SK-N-SH treated with all-trans-retinoic acid at 6 μM for 48 hours (cell line): ENCODE data around the gene USP24.

ENCODE experiments used
- ATAC-seq: fragments of 200-7000 bp; cut with Tn5 transposase; 3 replicates; pipeline ENCODE4 v1.9.1; 2020; ENCODE audit warnings: mild to moderate bottlenecking, moderate library complexity
- ARNTL ChIP-seq: fragments of 450-650 bp; formaldehyde crosslinking; IDR thresholded peaks from 2 replicates; pipeline ENCODE4 v1.5.0; 2020; ENCODE audit warnings: low read depth, mild to moderate bottlenecking, moderate library complexity, borderline replicate concordance
- BACH2 ChIP-seq: fragments of 250-450 bp; sonication (Bioruptor Pico); IDR thresholded peaks from 2 replicates; pipeline ENCODE4 v1.9.0; 2021; ENCODE audit warnings: mild to moderate bottlenecking, borderline replicate concordance
- CSDC2 ChIP-seq: fragments of 250-450 bp; sonication (Bioruptor Pico); IDR thresholded peaks from 2 replicates; pipeline ENCODE4 v1.5.0; 2020; ENCODE audit warnings: mild to moderate bottlenecking, moderate library complexity
- ESRRG ChIP-seq: fragments of 250-450 bp; sonication (Bioruptor Pico); IDR thresholded peaks from 2 replicates; pipeline ENCODE4 v1.6.1; 2021; ENCODE audit warnings: mild to moderate bottlenecking
- GLIS3 ChIP-seq: fragments of 250-450 bp; sonication (Bioruptor Pico); IDR thresholded peaks from 2 replicates; pipeline ENCODE4 v1.5.0; 2020; ENCODE audit warnings: mild to moderate bottlenecking, moderate library complexity
- ISL1 ChIP-seq: fragments of 250-450 bp; sonication (Bioruptor Pico); IDR thresholded peaks from 2 replicates; pipeline ENCODE4 v2.1.2; 2022; ENCODE audit warnings: mild to moderate bottlenecking, moderate library complexity
- OSR1 ChIP-seq: fragments of 250-450 bp; sonication (Bioruptor Pico); IDR thresholded peaks from 2 replicates; pipeline ENCODE4 v1.8.0; 2022; ENCODE audit warnings: moderate library complexity, mild to moderate bottlenecking, inconsistent platforms
- PPARA ChIP-seq: fragments of 250-450 bp; sonication (Bioruptor Pico); IDR thresholded peaks from 2 replicates; pipeline ENCODE4 v1.5.0; 2020; ENCODE audit warnings: mild to moderate bottlenecking, borderline replicate concordance
- RARB ChIP-seq: fragments of 250-450 bp; sonication (Bioruptor Pico); IDR thresholded peaks from 2 replicates; pipeline ENCODE4 v1.8.0; 2021; ENCODE audit warnings: mild to moderate bottlenecking, moderate library complexity
- SNAI2 ChIP-seq: fragments of 250-450 bp; sonication (Bioruptor Pico); IDR thresholded peaks from 2 replicates; pipeline ENCODE4 v1.5.0; 2020; ENCODE audit warnings: mild to moderate bottlenecking, moderate library complexity
- TCF4 ChIP-seq: fragments of 250-450 bp; sonication (Bioruptor Pico); IDR thresholded peaks from 2 replicates; pipeline ENCODE4 v1.8.0; 2021; ENCODE audit warnings: mild to moderate bottlenecking, moderate library complexity, borderline replicate concordance
- TOX ChIP-seq: fragments of 250-450 bp; sonication (Bioruptor Pico); IDR thresholded peaks from 2 replicates; pipeline ENCODE4 v1.8.0; 2021; ENCODE audit warnings: mild to moderate bottlenecking, moderate library complexity, borderline replicate concordance
- ZC3H10 ChIP-seq: fragments of 250-450 bp; sonication (Bioruptor Pico); IDR thresholded peaks from 2 replicates; pipeline ENCODE4 v1.5.1; 2021; ENCODE audit warnings: mild to moderate bottlenecking, moderate library complexity
- ZFP3 ChIP-seq: fragments of 250-450 bp; sonication (Bioruptor Pico); IDR thresholded peaks from 2 replicates; pipeline ENCODE4 v1.5.0; 2020; ENCODE audit warnings: mild to moderate bottlenecking, moderate library complexity
- ZFP30 ChIP-seq: fragments of 450-650 bp; formaldehyde crosslinking; IDR thresholded peaks from 2 replicates; pipeline ENCODE4 v1.5.0; 2022; ENCODE audit warnings: mild to moderate bottlenecking, moderate library complexity
- ZNF565 ChIP-seq: fragments of 450-650 bp; formaldehyde crosslinking; conservative IDR thresholded peaks from 2 replicates; pipeline ENCODE4 v1.5.0; 2020; ENCODE audit warnings: low read depth, mild to moderate bottlenecking, moderate library complexity
- ZNF70 ChIP-seq: fragments of 450-650 bp; formaldehyde crosslinking; IDR thresholded peaks from 2 replicates; pipeline ENCODE4 v1.5.0; 2020; ENCODE audit warnings: mild to moderate bottlenecking, moderate library complexity
- ZNF8 ChIP-seq: fragments of 450-650 bp; formaldehyde crosslinking; IDR thresholded peaks from 2 replicates; pipeline ENCODE4 v1.5.0; 2020; ENCODE audit warnings: mild to moderate bottlenecking, moderate library complexity
- TF ChIP-seq, protein P1 (sequence below): fragments of 250-450 bp; sonication (Bioruptor Pico); IDR thresholded peaks from 2 replicates; pipeline ENCODE4 v1.8.0; 2021; ENCODE audit warnings: low read depth, mild to moderate bottlenecking, moderate library complexity, borderline replicate concordance
- TF ChIP-seq, protein P2 (sequence below): fragments of 250-450 bp; sonication (Bioruptor Pico); IDR thresholded peaks from 2 replicates; pipeline ENCODE4 v1.5.1; 2021; ENCODE audit warnings: mild to moderate bottlenecking, moderate library complexity
- TF ChIP-seq, protein P3 (sequence below): fragments of 250-450 bp; sonication (Bioruptor Pico); IDR thresholded peaks from 2 replicates; pipeline ENCODE4 v1.5.0; 2020; ENCODE audit warnings: mild to moderate bottlenecking, moderate library complexity
- TF ChIP-seq, protein P4 (sequence below): fragments of 250-450 bp; sonication (Bioruptor Pico); IDR thresholded peaks from 2 replicates; pipeline ENCODE4 v1.8.0; 2020; ENCODE audit warnings: mild to moderate bottlenecking, moderate library complexity, borderline replicate concordance
- TF ChIP-seq, protein P5 (sequence below): fragments of 250-450 bp; sonication (Bioruptor Pico); IDR thresholded peaks from 2 replicates; pipeline ENCODE4 v1.5.1; 2020; ENCODE audit warnings: low read depth, mild to moderate bottlenecking, moderate library complexity

USP24 gene

DNA sequence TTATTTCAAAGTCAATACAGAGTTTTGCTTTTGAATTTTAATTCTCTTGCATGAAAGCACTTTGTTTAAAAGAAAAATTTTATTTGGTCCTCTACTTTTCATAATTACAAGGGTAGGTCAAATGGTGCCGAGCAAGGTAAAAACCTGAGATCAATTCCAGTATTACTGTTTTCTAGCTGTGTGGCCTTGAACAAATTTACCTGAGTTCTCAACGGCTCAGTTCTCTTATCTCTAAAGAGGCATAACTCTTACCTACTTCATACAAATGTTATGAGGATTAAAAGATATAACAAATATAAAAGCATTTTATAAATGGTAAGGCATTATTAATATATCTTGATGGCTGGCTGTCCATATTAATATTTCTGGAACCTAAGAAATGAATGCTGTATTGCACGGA lies 42.5 kb downstream of the USP24 start:
- TF ChIP-seq TCF4 (CRISPR knock-in tag) (no peak), SNAI2 (no peak), ISL1 (CRISPR knock-in tag) (no peak), TOX (no peak), ZFP3 (CRISPR knock-in tag) (no peak), CSDC2 (CRISPR knock-in tag) (no peak), ZFP30 (no peak), ARNTL (CRISPR knock-in tag) (no peak), ESRRG (CRISPR knock-in tag) (no peak), ZNF70 (CRISPR knock-in tag) (no peak), OSR1 (CRISPR knock-in tag) (no peak), ZNF565 (CRISPR knock-in tag) (no peak), ZC3H10 (CRISPR knock-in tag) (no peak)
- TF ChIP-seq, protein P1, sequence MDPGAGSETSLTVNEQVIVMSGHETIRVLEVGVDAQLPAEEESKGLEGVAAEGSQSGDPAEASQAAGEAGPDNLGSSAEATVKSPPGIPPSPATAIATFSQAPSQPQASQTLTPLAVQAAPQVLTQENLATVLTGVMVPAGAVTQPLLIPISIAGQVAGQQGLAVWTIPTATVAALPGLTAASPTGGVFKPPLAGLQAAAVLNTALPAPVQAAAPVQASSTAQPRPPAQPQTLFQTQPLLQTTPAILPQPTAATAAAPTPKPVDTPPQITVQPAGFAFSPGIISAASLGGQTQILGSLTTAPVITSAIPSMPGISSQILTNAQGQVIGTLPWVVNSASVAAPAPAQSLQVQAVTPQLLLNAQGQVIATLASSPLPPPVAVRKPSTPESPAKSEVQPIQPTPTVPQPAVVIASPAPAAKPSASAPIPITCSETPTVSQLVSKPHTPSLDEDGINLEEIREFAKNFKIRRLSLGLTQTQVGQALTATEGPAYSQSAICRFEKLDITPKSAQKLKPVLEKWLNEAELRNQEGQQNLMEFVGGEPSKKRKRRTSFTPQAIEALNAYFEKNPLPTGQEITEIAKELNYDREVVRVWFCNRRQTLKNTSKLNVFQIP (CRISPR knock-in tag): no peak
- TF ChIP-seq, protein P2, sequence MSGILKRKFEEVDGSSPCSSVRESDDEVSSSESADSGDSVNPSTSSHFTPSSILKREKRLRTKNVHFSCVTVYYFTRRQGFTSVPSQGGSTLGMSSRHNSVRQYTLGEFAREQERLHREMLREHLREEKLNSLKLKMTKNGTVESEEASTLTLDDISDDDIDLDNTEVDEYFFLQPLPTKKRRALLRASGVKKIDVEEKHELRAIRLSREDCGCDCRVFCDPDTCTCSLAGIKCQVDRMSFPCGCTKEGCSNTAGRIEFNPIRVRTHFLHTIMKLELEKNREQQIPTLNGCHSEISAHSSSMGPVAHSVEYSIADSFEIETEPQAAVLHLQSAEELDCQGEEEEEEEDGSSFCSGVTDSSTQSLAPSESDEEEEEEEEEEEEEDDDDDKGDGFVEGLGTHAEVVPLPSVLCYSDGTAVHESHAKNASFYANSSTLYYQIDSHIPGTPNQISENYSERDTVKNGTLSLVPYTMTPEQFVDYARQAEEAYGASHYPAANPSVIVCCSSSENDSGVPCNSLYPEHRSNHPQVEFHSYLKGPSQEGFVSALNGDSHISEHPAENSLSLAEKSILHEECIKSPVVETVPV (CRISPR knock-in tag): no peak
- TF ChIP-seq, protein P3, sequence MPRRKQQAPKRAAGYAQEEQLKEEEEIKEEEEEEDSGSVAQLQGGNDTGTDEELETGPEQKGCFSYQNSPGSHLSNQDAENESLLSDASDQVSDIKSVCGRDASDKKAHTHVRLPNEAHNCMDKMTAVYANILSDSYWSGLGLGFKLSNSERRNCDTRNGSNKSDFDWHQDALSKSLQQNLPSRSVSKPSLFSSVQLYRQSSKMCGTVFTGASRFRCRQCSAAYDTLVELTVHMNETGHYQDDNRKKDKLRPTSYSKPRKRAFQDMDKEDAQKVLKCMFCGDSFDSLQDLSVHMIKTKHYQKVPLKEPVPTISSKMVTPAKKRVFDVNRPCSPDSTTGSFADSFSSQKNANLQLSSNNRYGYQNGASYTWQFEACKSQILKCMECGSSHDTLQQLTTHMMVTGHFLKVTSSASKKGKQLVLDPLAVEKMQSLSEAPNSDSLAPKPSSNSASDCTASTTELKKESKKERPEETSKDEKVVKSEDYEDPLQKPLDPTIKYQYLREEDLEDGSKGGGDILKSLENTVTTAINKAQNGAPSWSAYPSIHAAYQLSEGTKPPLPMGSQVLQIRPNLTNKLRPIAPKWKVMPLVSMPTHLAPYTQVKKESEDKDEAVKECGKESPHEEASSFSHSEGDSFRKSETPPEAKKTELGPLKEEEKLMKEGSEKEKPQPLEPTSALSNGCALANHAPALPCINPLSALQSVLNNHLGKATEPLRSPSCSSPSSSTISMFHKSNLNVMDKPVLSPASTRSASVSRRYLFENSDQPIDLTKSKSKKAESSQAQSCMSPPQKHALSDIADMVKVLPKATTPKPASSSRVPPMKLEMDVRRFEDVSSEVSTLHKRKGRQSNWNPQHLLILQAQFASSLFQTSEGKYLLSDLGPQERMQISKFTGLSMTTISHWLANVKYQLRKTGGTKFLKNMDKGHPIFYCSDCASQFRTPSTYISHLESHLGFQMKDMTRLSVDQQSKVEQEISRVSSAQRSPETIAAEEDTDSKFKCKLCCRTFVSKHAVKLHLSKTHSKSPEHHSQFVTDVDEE (CRISPR knock-in tag): no peak
- TF ChIP-seq, protein P4, sequence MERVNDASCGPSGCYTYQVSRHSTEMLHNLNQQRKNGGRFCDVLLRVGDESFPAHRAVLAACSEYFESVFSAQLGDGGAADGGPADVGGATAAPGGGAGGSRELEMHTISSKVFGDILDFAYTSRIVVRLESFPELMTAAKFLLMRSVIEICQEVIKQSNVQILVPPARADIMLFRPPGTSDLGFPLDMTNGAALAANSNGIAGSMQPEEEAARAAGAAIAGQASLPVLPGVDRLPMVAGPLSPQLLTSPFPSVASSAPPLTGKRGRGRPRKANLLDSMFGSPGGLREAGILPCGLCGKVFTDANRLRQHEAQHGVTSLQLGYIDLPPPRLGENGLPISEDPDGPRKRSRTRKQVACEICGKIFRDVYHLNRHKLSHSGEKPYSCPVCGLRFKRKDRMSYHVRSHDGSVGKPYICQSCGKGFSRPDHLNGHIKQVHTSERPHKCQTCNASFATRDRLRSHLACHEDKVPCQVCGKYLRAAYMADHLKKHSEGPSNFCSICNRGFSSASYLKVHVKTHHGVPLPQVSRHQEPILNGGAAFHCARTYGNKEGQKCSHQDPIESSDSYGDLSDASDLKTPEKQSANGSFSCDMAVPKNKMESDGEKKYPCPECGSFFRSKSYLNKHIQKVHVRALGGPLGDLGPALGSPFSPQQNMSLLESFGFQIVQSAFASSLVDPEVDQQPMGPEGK (CRISPR knock-in tag): no peak
- ATAC-seq: no peak

DNA sequence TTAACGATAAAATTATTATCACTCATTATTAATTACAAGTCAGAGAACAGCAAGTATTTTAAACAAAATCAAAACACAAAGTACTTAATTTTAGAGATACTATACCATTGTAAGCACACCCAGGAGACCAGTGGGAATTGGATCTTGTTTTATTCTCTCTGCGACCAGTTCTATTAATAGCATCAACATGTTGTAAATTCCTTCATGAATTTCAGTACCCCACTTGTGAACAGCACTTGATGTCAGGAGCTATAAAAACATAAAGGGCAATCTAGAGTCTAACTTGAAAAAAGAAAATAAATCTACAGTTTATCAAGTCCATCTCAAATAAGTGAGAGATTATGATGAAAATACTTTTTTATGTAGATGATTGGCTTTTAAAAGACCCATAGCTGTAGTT lies 42.9 kb downstream of the USP24 start:
- no peak for TF ChIP-seq SNAI2
- TF ChIP-seq ZNF8 (CRISPR knock-in tag): no peak
- TF ChIP-seq TCF4 (CRISPR knock-in tag): no peak
- no peak for TF ChIP-seq GLIS3 (CRISPR knock-in tag)
- TF ChIP-seq ZC3H10 (CRISPR knock-in tag): no peak
- no peak for TF ChIP-seq RARB (CRISPR knock-in tag)
- TF ChIP-seq ZFP3 (CRISPR knock-in tag): no peak
- no peak for TF ChIP-seq BACH2 (CRISPR knock-in tag)
- no peak for TF ChIP-seq ZNF70 (CRISPR knock-in tag)
- TF ChIP-seq, protein P5, sequence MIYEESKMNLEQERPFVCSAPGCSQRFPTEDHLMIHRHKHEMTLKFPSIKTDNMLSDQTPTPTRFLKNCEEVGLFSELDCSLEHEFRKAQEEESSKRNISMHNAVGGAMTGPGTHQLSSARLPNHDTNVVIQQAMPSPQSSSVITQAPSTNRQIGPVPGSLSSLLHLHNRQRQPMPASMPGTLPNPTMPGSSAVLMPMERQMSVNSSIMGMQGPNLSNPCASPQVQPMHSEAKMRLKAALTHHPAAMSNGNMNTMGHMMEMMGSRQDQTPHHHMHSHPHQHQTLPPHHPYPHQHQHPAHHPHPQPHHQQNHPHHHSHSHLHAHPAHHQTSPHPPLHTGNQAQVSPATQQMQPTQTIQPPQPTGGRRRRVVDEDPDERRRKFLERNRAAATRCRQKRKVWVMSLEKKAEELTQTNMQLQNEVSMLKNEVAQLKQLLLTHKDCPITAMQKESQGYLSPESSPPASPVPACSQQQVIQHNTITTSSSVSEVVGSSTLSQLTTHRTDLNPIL (CRISPR knock-in tag): no peak
- no peak for TF ChIP-seq CSDC2 (CRISPR knock-in tag)
- TF ChIP-seq, protein P4 (CRISPR knock-in tag): no peak
- TF ChIP-seq, protein P3 (CRISPR knock-in tag): no peak
- no peak for TF ChIP-seq PPARA
- no peak for TF ChIP-seq TOX
- TF ChIP-seq OSR1 (CRISPR knock-in tag): no peak
- TF ChIP-seq ZFP30: no peak
- TF ChIP-seq, protein P2 (CRISPR knock-in tag): no peak
- TF ChIP-seq, all 23 proteins: peak for 0
- ATAC-seq: no peak
